T-cell (primary cell): ENCODE results near the gene CCBE1. TPM values are rescaled to one million over a fixed set of nuclear protein-coding genes. Genes with fewer than 3 reads are reported as not detected.

Source experiments
- ATAC-seq, 4 experiments: fragments of 200-7000 bp in 3 of 4; fragments of 150-1000 bp in 1 of 4; cut with Tn5 transposase; replicated peaks in 1 of 4; 1 replicate in 3 of 4; 2 replicates in 1 of 4; pipeline ENCODE4 v1.10.0; 2021; ENCODE audit warnings: moderate library complexity in 3 of 4, mild to moderate bottlenecking in 2 of 4, moderate number of reproducible peaks in 1 of 4
- CTCF ChIA-PET, 2 donors: fragments of 300-600 bp; sonication (Branson Sonifier 250); formaldehyde crosslinking; loops; one replicate each; lab custom pipeline; 2022; ENCODE audit warnings: antibody characterized with exemption in 2 of 2; lab: Charles Lee
- POLR2A ChIA-PET, 2 donors: fragments of 300-600 bp; sonication (Branson Sonifier 250); formaldehyde crosslinking; loops; one replicate each; lab custom pipeline; 2022; ENCODE audit warnings: antibody characterized with exemption in 2 of 2; lab: Charles Lee
- DNase-seq, 35 experiments: peaks; one replicate each; pipeline versions ENCODE4 v3.0.0 to v3.0.0-alpha.2; 2013 to 2023
- H3K27ac ChIP-seq: one replicate; pipeline ENCODE4 v1.5.1; 2013; ENCODE audit warnings: low read length
- H3K27me3 ChIP-seq, 2 experiments: replicated peaks in 1 of 2; 1 replicate in 1 of 2; 2 replicates in 1 of 2; pipeline versions ENCODE4 v1.6.1 to v1.7.0; 2013; ENCODE audit warnings: low read length in 1 of 2, mixed read lengths in 1 of 2; ENCODE audit not compliant: control insufficient read depth in 2 of 2, insufficient read depth in 2 of 2; ENCODE audit errors: extremely low read depth in 1 of 2
- H3K36me3 ChIP-seq, 2 donors: 1 replicate in 1 of 2; 2 replicates in 1 of 2; pipeline versions ENCODE4 v1.6.1 to v1.7.0; 2013; ENCODE audit warnings: low read length in 1 of 2; ENCODE audit not compliant: control insufficient read depth in 2 of 2, insufficient read depth in 1 of 2; ENCODE audit errors: extremely low read depth in 1 of 2
- H3K4me1 ChIP-seq, 2 experiments: 1 replicate in 1 of 2; 2 replicates in 1 of 2; pipeline versions ENCODE4 v1.6.1 to v1.7.0; 2013; ENCODE audit warnings: low read length in 2 of 2, mixed read lengths in 1 of 2; ENCODE audit not compliant: insufficient read depth in 2 of 2, control insufficient read depth in 1 of 2; ENCODE audit errors: extremely low read depth in 1 of 2
- H3K4me3 ChIP-seq, 2 donors: 1 replicate in 1 of 2; 2 replicates in 1 of 2; pipeline versions ENCODE4 v1.5.1 to v1.7.0; 2013; ENCODE audit warnings: mild to moderate bottlenecking in 2 of 2, low read length in 1 of 2, moderate library complexity in 1 of 2; ENCODE audit not compliant: control insufficient read depth in 1 of 2; ENCODE audit errors: extremely low read depth in 1 of 2
- H3K9me3 ChIP-seq: 2 replicates; pipeline ENCODE4 v1.7.0; 2013
- H3K27ac Mint-ChIP-seq, 2 donors: one replicate each; pipeline ENCODE4 v1.8.0; 2020 to 2021; ENCODE audit warnings: mild to moderate bottlenecking in 2 of 2, mixed read lengths in 2 of 2
- H3K27me3 Mint-ChIP-seq, 2 donors: one replicate each; pipeline ENCODE4 v1.8.0; 2021 to 2022; ENCODE audit warnings: mixed read lengths in 2 of 2
- H3K36me3 Mint-ChIP-seq: one replicate; pipeline ENCODE4 v1.8.0; 2021; ENCODE audit warnings: mixed read lengths
- H3K4me1 Mint-ChIP-seq, 3 donors: one replicate each; pipeline ENCODE4 v1.8.0; 2020 to 2022; ENCODE audit warnings: mixed read lengths in 3 of 3, mild to moderate bottlenecking in 1 of 3
- H3K4me3 Mint-ChIP-seq, 3 donors: one replicate each; pipeline ENCODE4 v1.8.0; 2020 to 2022; ENCODE audit warnings: mild to moderate bottlenecking in 3 of 3, mixed read lengths in 3 of 3, moderate library complexity in 3 of 3
- H3K9me3 Mint-ChIP-seq, 3 donors: one replicate each; pipeline ENCODE4 v1.8.0; 2020 to 2022; ENCODE audit warnings: mixed read lengths in 3 of 3
- WGBS: methylation state at CpG from one replicate; pipeline ENCODE4 v1.1.5; 2013; ENCODE audit warnings: missing lambda C conversion rate; ENCODE audit not compliant: insufficient coverage; 5-methylcytosine and 5-hydroxymethylcytosine counted together
- total RNA-seq, 35 experiments: library from RNA in 6 of 35; stranded (reverse) in 6 of 35; fragments of 120-200 nt in 1 of 35; gene quantifications; one replicate each; pipeline versions ENCODE4 v1.2.1 to v1.2.4 and lab custom pipeline; 2013 to 2026

Gene CCBE1
- total RNA-seq, 5 donors from 2014 or later (not counting 1 experiment from before 2014, with no cell fraction given): 0.07 to 0.32 (median 0.29) TPM; not detected in 2

GRCh38 chr18:59515147-59515546 is 182.1 kb downstream of the CCBE1 start:
- Mint-ChIP-seq H3K36me3 (no peaks in the 10 kb centered on the region), H3K27ac (no peak overlapping the region), H3K4me3 (no peak overlapping the region), H3K9me3 (peaks cover 0 to 3% (median 3%) of the 10 kb centered on the region in 3 donors), H3K4me1 (no peaks in the 10 kb centered on the region), H3K27me3 (peaks cover 16 to 22% of the 10 kb centered on the region in 2 donors)
- DNase-seq (no peak), ATAC-seq (no peak)
- Histone ChIP-seq H3K4me3 (no peak overlapping the region), H3K9me3 (no peaks in the 10 kb centered on the region), H3K4me1 (no peaks in the 10 kb centered on the region), H3K27me3 (peaks cover 0 to 14% of the 10 kb centered on the region in 2 experiments), H3K27ac (no peak overlapping the region), H3K36me3 (no peaks in the 10 kb centered on the region)
- CTCF ChIA-PET: no interaction called here
- POLR2A ChIA-PET: no interaction called here
- WGBS: 63% methylated on average over 3 of the region's 5 CpGs

- H3K4me3 ChIP-seq: no peak overlapping the region
- no peak overlapping the region for H3K27ac Mint-ChIP-seq
- H3K4me1 Mint-ChIP-seq: no peaks in the 10 kb centered on the region
- DNase-seq (no peak), ATAC-seq (no peak)
- no peak overlapping the region for H3K27ac ChIP-seq
- H3K27me3 ChIP-seq: peaks cover 0 to 17% of the 10 kb centered on the region in 2 experiments
- no peaks in the 10 kb centered on the region for H3K4me1 ChIP-seq
- no peaks in the 10 kb centered on the region for H3K9me3 ChIP-seq
- H3K36me3 Mint-ChIP-seq: no peaks in the 10 kb centered on the region
- POLR2A ChIA-PET: no interaction called here
- no peak overlapping the region for H3K4me3 Mint-ChIP-seq
- CTCF ChIA-PET: no interaction called here
- no peaks in the 10 kb centered on the region for H3K9me3 Mint-ChIP-seq
- 63% methylated on average over 9 of the region's 13 CpGs for WGBS
- H3K27me3 Mint-ChIP-seq: peaks cover 16 to 27% of the 10 kb centered on the region in 2 donors
- no peaks in the 10 kb centered on the region for H3K36me3 ChIP-seq
These were observed 183.0 kb downstream of the CCBE1 start for GRCh38 chr18:59514203-59514602.

GRCh38 chr18:59512025-59512755 is 185.0 kb downstream of the CCBE1 start:
- ATAC-seq (no peak), DNase-seq (no peak)
- Histone ChIP-seq H3K4me1 (no peaks in the 10 kb centered on the region), H3K27me3 (peaks cover 0 to 14% of the 10 kb centered on the region in 2 experiments), H3K9me3 (no peaks in the 10 kb centered on the region), H3K36me3 (no peaks in the 10 kb centered on the region), H3K4me3 (no peak overlapping the region), H3K27ac (no peak overlapping the region)
- Mint-ChIP-seq H3K4me3 (no peak overlapping the region), H3K36me3 (no peaks in the 10 kb centered on the region), H3K27ac (no peak overlapping the region), H3K4me1 (no peaks in the 10 kb centered on the region), H3K9me3 (no peaks in the 10 kb centered on the region), H3K27me3 (peaks cover 16 to 23% of the 10 kb centered on the region in 2 donors)
- CTCF ChIA-PET: no interaction called here
- 57% methylated on average over 6 of the region's 7 CpGs for WGBS
- POLR2A ChIA-PET: no interaction called here

GRCh38 chr18:59509481-59510442 is 187.5 kb downstream of the CCBE1 start:
- Mint-ChIP-seq H3K27me3 (peaks cover 16 to 19% of the 10 kb centered on the region in 2 donors), H3K27ac (no peak overlapping the region), H3K36me3 (no peaks in the 10 kb centered on the region), H3K9me3 (peaks cover 0 to 4% (median 0%) of the 10 kb centered on the region in 3 donors), H3K4me1 (no peaks in the 10 kb centered on the region), H3K4me3 (no peak overlapping the region)
- no peaks in the 10 kb centered on the region for H3K36me3 ChIP-seq
- 64% methylated on average over 2 of the region's 8 CpGs for WGBS
- POLR2A ChIA-PET: interaction anchor here in 1 of 2 donors (0.6 kb wide), 1 partner anchor 14 kb away, joined by 7 read pairs; no protein-coding TSS in a partner anchor
- no peak overlapping the region for H3K4me3 ChIP-seq
- no peaks in the 10 kb centered on the region for H3K4me1 ChIP-seq
- H3K27ac ChIP-seq: no peak overlapping the region
- ATAC-seq (no peak), DNase-seq (no peak)
- CTCF ChIA-PET: no interaction called here
- H3K9me3 ChIP-seq: no peaks in the 10 kb centered on the region
- H3K27me3 ChIP-seq: peaks cover 0 to 16% of the 10 kb centered on the region in 2 experiments

- no peaks in the 10 kb centered on the region for H3K4me1 Mint-ChIP-seq
- H3K4me3 Mint-ChIP-seq: no peak overlapping the region
- peaks cover 0 to 5% (median 0%) of the 10 kb centered on the region in 3 donors for H3K9me3 Mint-ChIP-seq
These were observed 191.9 kb downstream of the CCBE1 start for GRCh38 chr18:59505356-59505755.

More at GRCh38 chr18:59505356-59505755, 191.9 kb downstream of the CCBE1 start:
- DNase-seq (no peak), ATAC-seq (no peak)
- no peak overlapping the region for H3K27ac ChIP-seq
- no peaks in the 10 kb centered on the region for H3K36me3 ChIP-seq
- H3K27me3 ChIP-seq: peaks cover 0 to 4% of the 10 kb centered on the region in 2 experiments
- Mint-ChIP-seq H3K27me3 (peaks cover 2 to 5% of the 10 kb centered on the region in 2 donors), H3K36me3 (no peaks in the 10 kb centered on the region), H3K27ac (no peak overlapping the region)
- H3K4me3 ChIP-seq: no peak overlapping the region
- H3K9me3 ChIP-seq: no peaks in the 10 kb centered on the region
- H3K4me1 ChIP-seq: no peaks in the 10 kb centered on the region
- CTCF ChIA-PET: no interaction called here
- POLR2A ChIA-PET: no interaction called here
